SU-DHL-6 (cell line): ENCODE measurements around the gene CDKL5.

Experiments used
- CTCF ChIP-seq: fragments of 200-600 bp; sonication (generic); IDR thresholded peaks from one replicate; pipeline ENCODE4 v1.5.1; 2017; ENCODE audit warnings: antibody characterized with exemption, mild to moderate bottlenecking, low read length, moderate library complexity; ENCODE audit not compliant: insufficient read depth, poor library complexity, severe bottlenecking
- EZH2phosphoT487 ChIP-seq: fragments of 200-600 bp; sonication (generic), shearing (Covaris generic); conservative IDR thresholded peaks from 2 replicates; pipeline ENCODE4 v1.6.1; 2018; ENCODE audit warnings: mild to moderate bottlenecking, antibody characterized with exemption, low read length, moderate library complexity, mixed read lengths

- TF ChIP-seq CTCF, result no peak
- TF ChIP-seq EZH2phosphoT487, result no peak
Measured at GRCh38 chrX:18578546-18578945, 153.1 kb downstream of the CDKL5 start.
